NCI-H128 (cell line): ENCODE results near the gene RPL36AL.

Experiments
- DNase-seq: peaks from one replicate; lab custom pipeline; 2025; ENCODE audit not compliant: unreplicated experiment; lab: John Stamatoyannopoulos, UW

RPL36AL gene

GRCh38 chr14:49582113-49582977, 38.1 kb downstream of the RPL36AL start:
- DNase-seq = no peak

GRCh38 chr14:49581209-49582112, 39.0 kb downstream of the RPL36AL start:
- no peak for DNase-seq

- DNase-seq = no peak
Measured at GRCh38 chr14:49579841-49580240, 40.6 kb downstream of the RPL36AL start.

- no peak for DNase-seq
Measured at GRCh38 chr14:49578141-49578540, 42.3 kb downstream of the RPL36AL start.

GRCh38 chr14:49574038-49574437, 46.4 kb downstream of the RPL36AL start:
- no peak for DNase-seq

- no peak for DNase-seq
Measured at GRCh38 chr14:49569281-49569680, 51.1 kb downstream of the RPL36AL start.
